Tibial nerve (tissue), 4 donors: ENCODE results near the gene GABBR2. TPM values are rescaled to one million over a fixed set of nuclear protein-coding genes. Genes with fewer than 3 reads are reported as not detected.
"Not testable (repeated sequence)": the region's sequence is repeated elsewhere in the genome, so short reads cannot be mapped to it uniquely, and the experiment has no call there.

Experiments
- DNase-seq, 2 donors: peaks; one replicate each; pipeline ENCODE4 v3.0.0-alpha.2; 2019; ENCODE audit warnings: low spot score in 2 of 2
- H3K27ac ChIP-seq, 4 donors: fragments of 200-600 bp; sonication (generic) in 3 of 4; one replicate each; pipeline ENCODE4 v1.5.1; 2017 to 2019; ENCODE audit warnings: mild to moderate bottlenecking in 1 of 4
- H3K27me3 ChIP-seq, 2 donors: fragments of 200-600 bp; sonication (generic) in 1 of 2; one replicate each; pipeline versions ENCODE4 v1.5.1 to v1.6.0; 2017 to 2019
- H3K36me3 ChIP-seq, 3 donors: fragments of 200-600 bp; sonication (generic); one replicate each; pipeline ENCODE4 v1.5.1; 2018 to 2019
- H3K4me1 ChIP-seq, 4 donors: fragments of 200-600 bp; sonication (generic) in 3 of 4; one replicate each; pipeline ENCODE4 v1.5.1; 2017 to 2019
- H3K4me3 ChIP-seq, 4 donors: fragments of 200-600 bp; sonication (generic) in 3 of 4; one replicate each; pipeline ENCODE4 v1.5.1; 2017 to 2019; ENCODE audit warnings: mild to moderate bottlenecking in 1 of 4, moderate library complexity in 1 of 4
- H3K9me3 ChIP-seq, 4 donors: fragments of 200-600 bp; sonication (generic) in 3 of 4; one replicate each; pipeline ENCODE4 v1.5.1; 2017 to 2019
- CTCF ChIP-seq, 5 experiments: fragments of 200-600 bp in 3 of 5; fragments of 450-650 bp in 2 of 5; sonication (generic) in 3 of 5; IDR thresholded peaks; one replicate each; pipeline ENCODE4 v1.5.1; 2016 to 2019; ENCODE audit warnings: antibody characterized with exemption in 5 of 5, mild to moderate bottlenecking in 3 of 5, moderate library complexity in 2 of 5
- EP300 ChIP-seq, 2 donors: sonication (generic); formaldehyde crosslinking; IDR thresholded peaks; one replicate each; pipeline ENCODE4 v1.6.1; 2017; ENCODE audit warnings: antibody characterized with exemption in 2 of 2, mild to moderate bottlenecking in 1 of 2
- POLR2A ChIP-seq, 2 donors: fragments of 450-650 bp; IDR thresholded peaks; one replicate each; pipeline ENCODE4 v1.6.1; 2017; ENCODE audit warnings: antibody characterized with exemption in 2 of 2, mild to moderate bottlenecking in 2 of 2, moderate library complexity in 2 of 2
- WGBS, 2 donors: methylation state at CpG; one replicate each; pipeline ENCODE4 v1.1.5; 2018; 5-methylcytosine and 5-hydroxymethylcytosine counted together
- total RNA-seq, 4 donors: library from RNA; depleted of rRNA; stranded (reverse); fragments of >200 nt; gene quantifications; one replicate each; pipeline ENCODE4 v1.1.0, GENCODE V29; 2016

GABBR2 gene
- total RNA-seq, 4 donors from 2014 or later: 0.20 to 0.22 TPM; not detected in 2

GRCh38 chr9:98288881-98289280 lies 419.9 kb downstream of the GABBR2 start:
- Histone ChIP-seq H3K36me3 (no peaks in the 10 kb centered on the region), H3K27me3 (no peaks in the 10 kb centered on the region), H3K9me3 (no peaks in the 10 kb centered on the region), H3K4me1 (no peaks in the 10 kb centered on the region), H3K4me3 (no peak overlapping the region), H3K27ac (no peak overlapping the region)
- 65 to 82% methylated on average over 1 to 5 of the region's 5 CpGs for WGBS, 2 donors
- TF ChIP-seq EP300 (IDR thresholded peaks at IDR 0.05): no peak
- no peak for TF ChIP-seq CTCF (IDR thresholded peaks at IDR 0.05)
- no peak for TF ChIP-seq POLR2A (IDR thresholded peaks at IDR 0.05)
- no peak for DNase-seq

- Histone ChIP-seq H3K27ac (no peak overlapping the region), H3K27me3 (no peaks in the 10 kb centered on the region), H3K9me3 (no peaks in the 10 kb centered on the region), H3K4me1 (no peaks in the 10 kb centered on the region), H3K4me3 (no peak overlapping the region), H3K36me3 (no peaks in the 10 kb centered on the region)
- no peak for DNase-seq
- WGBS, 2 donors: 88 to 89% methylated on average over 4 of the region's 4 CpGs
- TF ChIP-seq EP300 (IDR thresholded peaks at IDR 0.05) (no peak), CTCF (IDR thresholded peaks at IDR 0.05) (no peak), POLR2A (IDR thresholded peaks at IDR 0.05) (no peak)
Measured at GRCh38 chr9:98287384-98287783, 421.4 kb downstream of the GABBR2 start.

GRCh38 chr9:98285446-98285845 lies 423.3 kb downstream of the GABBR2 start:
- no peak overlapping the region for H3K4me3 ChIP-seq
- H3K36me3 ChIP-seq: no peaks in the 10 kb centered on the region
- DNase-seq: no peak
- no peaks in the 10 kb centered on the region for H3K27me3 ChIP-seq
- 71 to 77% methylated on average over 4 of the region's 4 CpGs for WGBS, 2 donors
- H3K9me3 ChIP-seq: no peaks in the 10 kb centered on the region
- H3K4me1 ChIP-seq: no peaks in the 10 kb centered on the region
- no peak overlapping the region for H3K27ac ChIP-seq
- no peak for TF ChIP-seq EP300 (IDR thresholded peaks at IDR 0.05)
- no peak for TF ChIP-seq CTCF (IDR thresholded peaks at IDR 0.05)
- no peak for TF ChIP-seq POLR2A (IDR thresholded peaks at IDR 0.05)

- no peak for DNase-seq
- Histone ChIP-seq H3K4me1 (no peaks in the 10 kb centered on the region), H3K9me3 (no peaks in the 10 kb centered on the region), H3K4me3 (no peak overlapping the region), H3K27me3 (no peaks in the 10 kb centered on the region), H3K36me3 (no peaks in the 10 kb centered on the region), H3K27ac (no peak overlapping the region)
- TF ChIP-seq CTCF (IDR thresholded peaks at IDR 0.05) (no peak), EP300 (IDR thresholded peaks at IDR 0.05) (no peak), POLR2A (IDR thresholded peaks at IDR 0.05) (no peak)
- 71 to 74% methylated on average over 3 of the region's 3 CpGs for WGBS, 2 donors
Measured at GRCh38 chr9:98284754-98285153, 424.0 kb downstream of the GABBR2 start.

- not testable (repeated sequence) for H3K36me3 ChIP-seq, H3K27ac ChIP-seq, DNase-seq, H3K4me3 ChIP-seq, H3K27me3 ChIP-seq, H3K4me1 ChIP-seq, H3K9me3 ChIP-seq
- WGBS, 2 donors: 78 to 79% methylated on average over 7 of the region's 7 CpGs
Measured at GRCh38 chr9:98283143-98283542, 425.6 kb downstream of the GABBR2 start.

GRCh38 chr9:98281281-98281680 lies 427.5 kb downstream of the GABBR2 start:
- H3K27me3 ChIP-seq: peaks cover 0 to 5% of the 10 kb centered on the region in 2 donors
- DNase-seq: no peak
- H3K4me1 ChIP-seq: no peaks in the 10 kb centered on the region
- H3K4me3 ChIP-seq: no peak overlapping the region
- no peak overlapping the region for H3K27ac ChIP-seq
- TF ChIP-seq POLR2A (IDR thresholded peaks at IDR 0.05) (no peak), CTCF (IDR thresholded peaks at IDR 0.05) (no peak), EP300 (IDR thresholded peaks at IDR 0.05) (no peak)
- 79 to 91% methylated on average over 1 of the region's 1 CpG for WGBS, 2 donors
- H3K9me3 ChIP-seq: no peaks in the 10 kb centered on the region
- H3K36me3 ChIP-seq: no peaks in the 10 kb centered on the region
